HCT116 (cell line): Measurements from ENCODE around the gene PHC3. TPM values are rescaled to one million over a fixed set of nuclear protein-coding genes. Genes with fewer than 3 reads are reported as not detected.

Source experiments
- ATAC-seq: fragments of 200-7000 bp; cut with Tn5 transposase; 2 replicates; pipeline ENCODE4 v1.9.1; 2020; ENCODE audit warnings: mild to moderate bottlenecking, moderate library complexity
- BruUV-seq: library from RNA; stranded (reverse); fragments of 400-500 nt; replicated peaks from 2 replicates; lab custom pipeline; 2021; lab: Mats Ljungman, UMichigan
- CTCF ChIA-PET: fragments of 300-600 bp; sonication (Branson Sonifier 250); formaldehyde crosslinking; loops from one replicate; lab custom pipeline; 2021; ENCODE audit warnings: antibody characterized with exemption; lab: Charles Lee
- POLR2A ChIA-PET: fragments of 300-600, 350-600 bp; sonication (Branson Sonifier 250); formaldehyde crosslinking; loops from one replicate; lab custom pipeline; 2021; ENCODE audit warnings: antibody characterized with exemption; lab: Charles Lee
- RAD21 ChIA-PET, 2 experiments: fragments of 300-600 bp; sonication (Branson Sonifier 250); formaldehyde crosslinking; loops; one replicate each; lab custom pipeline; 2023; ENCODE audit warnings: low total read pairs in 2 of 2; ENCODE audit not compliant: uncharacterized antibody in 2 of 2, unreplicated experiment in 2 of 2, low non-redundant PET in 1 of 2; lab: Charles Lee
- DNase-seq: peaks from one replicate; pipeline ENCODE4 v3.0.0-alpha.2; 2010; ENCODE audit warnings: low read depth, low spot score
- H2AFZ ChIP-seq: fragments of 200-600 bp; shearing (Covaris generic), sonication (generic); 2 replicates; pipeline ENCODE4 v1.6.1; 2017; ENCODE audit warnings: low read depth, mixed run types, mixed read lengths, antibody characterized with exemption, low read length; ENCODE audit not compliant: poor library complexity, severe bottlenecking
- H3K27ac ChIP-seq: 2 replicates; pipeline ENCODE4 v1.5.1; 2012; ENCODE audit warnings: low read depth, low read length
- H3K27me3 ChIP-seq: fragments of 200-600 bp; sonication (generic); 2 replicates; pipeline ENCODE4 v1.6.1; 2016; ENCODE audit warnings: mixed run types, low read length, mixed read lengths; ENCODE audit not compliant: insufficient read depth
- H3K36me3 ChIP-seq, 2 experiments: fragments of 200-500 bp in 1 of 2; fragments of 200-600 bp in 1 of 2; sonication (Bioruptor generic) in 1 of 2; sonication (generic) in 1 of 2; 2 replicates each; pipeline versions ENCODE4 v1.5.1 to v1.6.1; 2014 to 2016; ENCODE audit warnings: low read length in 2 of 2, inconsistent platforms in 1 of 2, mixed read lengths in 1 of 2, mixed run types in 1 of 2; ENCODE audit not compliant: insufficient read depth in 2 of 2, control insufficient read depth in 1 of 2
- H3K4me1 ChIP-seq, 2 experiments: fragments of 200-600 bp in 1 of 2; sonication (generic) in 1 of 2; 2 replicates each; pipeline versions ENCODE4 v1.5.1 to v1.6.1; 2012 to 2017; ENCODE audit warnings: low read length in 2 of 2, inconsistent platforms in 1 of 2, mild to moderate bottlenecking in 1 of 2, mixed read lengths in 1 of 2, mixed run types in 1 of 2, moderate library complexity in 1 of 2; ENCODE audit not compliant: insufficient read depth in 2 of 2, control insufficient read depth in 1 of 2
- H3K4me2 ChIP-seq: fragments of 200-600 bp; sonication (generic); 2 replicates; pipeline ENCODE4 v1.6.1; 2017; ENCODE audit warnings: mixed run types, low read length, mixed read lengths
- H3K4me3 ChIP-seq, 2 experiments: fragments of 200-600 bp in 1 of 2; sonication (generic) in 1 of 2; replicated peaks in 1 of 2; 2 replicates each; pipeline ENCODE4 v1.5.1; 2011 to 2016; ENCODE audit warnings: low read length in 2 of 2, control low read depth in 1 of 2, low read depth in 1 of 2, mild to moderate bottlenecking in 1 of 2, mixed read lengths in 1 of 2, mixed run types in 1 of 2
- H3K79me2 ChIP-seq: fragments of 200-600 bp; sonication (generic); 2 replicates; pipeline ENCODE4 v1.6.1; 2017; ENCODE audit warnings: mild to moderate bottlenecking, mixed run types, low read length, moderate library complexity, mixed read lengths; ENCODE audit not compliant: insufficient read depth
- H3K9ac ChIP-seq: fragments of 200-600 bp; sonication (generic); 2 replicates; pipeline ENCODE4 v1.6.1; 2016; ENCODE audit warnings: low read length, mixed read lengths
- H3K9me2 ChIP-seq: fragments of 200-600 bp; sonication (generic), shearing (Covaris generic); 2 replicates; pipeline ENCODE4 v1.6.1; 2017; ENCODE audit warnings: mixed run types, mild to moderate bottlenecking, moderate library complexity; ENCODE audit not compliant: insufficient read depth
- H3K9me3 ChIP-seq, 2 experiments: fragments of 200-500 bp in 1 of 2; fragments of 200-600 bp in 1 of 2; sonication (Bioruptor generic) in 1 of 2; sonication (generic) in 1 of 2; 2 replicates each; pipeline ENCODE4 v1.6.1; 2014 to 2017; ENCODE audit warnings: low read length in 2 of 2, mixed read lengths in 2 of 2, inconsistent platforms in 1 of 2, low read depth in 1 of 2, mild to moderate bottlenecking in 1 of 2, mixed run types in 1 of 2, moderate library complexity in 1 of 2; ENCODE audit not compliant: control insufficient read depth in 1 of 2, insufficient read depth in 1 of 2
- H4K20me1 ChIP-seq: fragments of 200-600 bp; sonication (generic), shearing (Covaris generic); 2 replicates; pipeline ENCODE4 v1.6.1; 2017; ENCODE audit warnings: mixed run types, mild to moderate bottlenecking, moderate library complexity; ENCODE audit not compliant: insufficient read depth
- ATF3 ChIP-seq: IDR thresholded peaks from 2 replicates; pipeline ENCODE4 v1.6.1; 2012
- CBX3 ChIP-seq: IDR thresholded peaks from 2 replicates; pipeline ENCODE4 v1.6.1; 2012; ENCODE audit warnings: low read depth
- CEBPB ChIP-seq: IDR thresholded peaks from 2 replicates; pipeline ENCODE4 v1.6.1; 2012; ENCODE audit warnings: low read depth
- EGR1 ChIP-seq: IDR thresholded peaks from 2 replicates; pipeline ENCODE4 v1.6.1; 2012; ENCODE audit warnings: low read depth
- EZH2 ChIP-seq: fragments of 200-600 bp; sonication (generic); IDR thresholded peaks from 2 replicates; pipeline ENCODE4 v1.6.1; 2017; ENCODE audit warnings: antibody characterized with exemption, mixed run types
- EZH2phosphoT487 ChIP-seq: fragments of 200-600 bp; IDR thresholded peaks from 2 replicates; pipeline ENCODE4 v1.6.1; 2018; ENCODE audit warnings: antibody characterized with exemption, borderline replicate concordance
- FOSL1 ChIP-seq: IDR thresholded peaks from 2 replicates; pipeline ENCODE4 v1.6.1; 2012; ENCODE audit warnings: low read depth
- JUND ChIP-seq: IDR thresholded peaks from 2 replicates; pipeline ENCODE4 v1.6.1; 2012
- POLR2A ChIP-seq: IDR thresholded peaks from 2 replicates; pipeline ENCODE4 v1.7.0; 2011; ENCODE audit warnings: borderline replicate concordance; ENCODE audit not compliant: insufficient read depth, insufficient read length; ENCODE audit errors: extremely low read depth
- POLR2AphosphoS5 ChIP-seq: IDR thresholded peaks from 2 replicates; pipeline ENCODE4 v1.6.1; 2011; ENCODE audit warnings: mild to moderate bottlenecking, low read depth, low read length, moderate library complexity
- SIN3A ChIP-seq: IDR thresholded peaks from 2 replicates; pipeline ENCODE4 v1.6.1; 2012; ENCODE audit warnings: low read depth
- SP1 ChIP-seq: IDR thresholded peaks from 2 replicates; pipeline ENCODE4 v1.6.1; 2012; ENCODE audit warnings: low read depth
- SRF ChIP-seq: IDR thresholded peaks from 2 replicates; pipeline ENCODE4 v1.6.1; 2012; ENCODE audit warnings: low read depth
- YY1 ChIP-seq: IDR thresholded peaks from 2 replicates; pipeline ENCODE4 v1.6.1; 2011; ENCODE audit warnings: low read length, low read depth, moderate library complexity, mild to moderate bottlenecking; ENCODE audit not compliant: insufficient replicate concordance; ENCODE audit errors: extremely low read depth
- ZFX ChIP-seq: fragments of 450-650 bp; IDR thresholded peaks from 2 replicates; pipeline ENCODE4 v1.6.1; 2017
- intact Hi-C: fragments of 100-400 bp; cut with micrococcal nuclease; formaldehyde crosslinking; loops from 2 replicates; pipeline ENCODE4 v1.10.0; 2022
- total RNA-seq: library from RNA; stranded (reverse); gene quantifications from one replicate; pipeline ENCODE4 v1.2.1, GENCODE V29; 2021; ENCODE audit not compliant: unreplicated experiment
- TF ChIP-seq, protein P1 (sequence below): IDR thresholded peaks from 2 replicates; pipeline ENCODE4 v1.6.1; 2012

The PHC3 gene
- total RNA-seq, 1 experiment from 2014 or later = 40.1 TPM

- Histone ChIP-seq H3K4me3 (no peak overlapping the region), H3K4me1 (no peaks in the 10 kb centered on the region), H4K20me1 (no peaks in the 10 kb centered on the region), H3K36me3 (no peaks in the 10 kb centered on the region), H3K9me3 (no peaks in the 10 kb centered on the region), H3K27ac (no peak overlapping the region), H2AFZ (no peak overlapping the region), H3K9ac (no peak overlapping the region), H3K9me2 (no peaks in the 10 kb centered on the region), H3K79me2 (no peaks in the 10 kb centered on the region), H3K27me3 (no peaks in the 10 kb centered on the region), H3K4me2 (no peak overlapping the region)
- ChIA-PET RAD21 (no interaction called here), POLR2A (no interaction called here), CTCF (no interaction called here)
- BruUV-seq = no TSS peak
- DNase-seq (no peak), ATAC-seq (no peak)
- intact Hi-C loops = no loop called here
- TF ChIP-seq YY1 (no peak), SRF (no peak), POLR2A (no peak), ATF3 (no peak), ZFX (no peak), EZH2phosphoT487 (no peak), SIN3A (no peak), FOSL1 (no peak), JUND (no peak), POLR2AphosphoS5 (no peak), CBX3 (no peak), EGR1 (no peak), EZH2 (no peak), SP1 (no peak), CEBPB (no peak)
- TF ChIP-seq, protein P1, sequence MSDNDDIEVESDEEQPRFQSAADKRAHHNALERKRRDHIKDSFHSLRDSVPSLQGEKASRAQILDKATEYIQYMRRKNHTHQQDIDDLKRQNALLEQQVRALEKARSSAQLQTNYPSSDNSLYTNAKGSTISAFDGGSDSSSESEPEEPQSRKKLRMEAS = no peak
These were observed 106.0 kb downstream of the PHC3 start for GRCh38 chr3:170075441-170076091.
